NOMO-1 (cell line): Measurements from ENCODE around the gene KLK10.
"Not testable (repeated sequence)": the region's sequence is repeated elsewhere in the genome, so short reads cannot be mapped to it uniquely, and the experiment has no call there.

ENCODE experiments used
- DNase-seq, 2 experiments: peaks; one replicate each; lab custom pipeline; 2025; ENCODE audit not compliant: unreplicated experiment in 2 of 2; lab: John Stamatoyannopoulos, UW

The KLK10 gene

DNA sequence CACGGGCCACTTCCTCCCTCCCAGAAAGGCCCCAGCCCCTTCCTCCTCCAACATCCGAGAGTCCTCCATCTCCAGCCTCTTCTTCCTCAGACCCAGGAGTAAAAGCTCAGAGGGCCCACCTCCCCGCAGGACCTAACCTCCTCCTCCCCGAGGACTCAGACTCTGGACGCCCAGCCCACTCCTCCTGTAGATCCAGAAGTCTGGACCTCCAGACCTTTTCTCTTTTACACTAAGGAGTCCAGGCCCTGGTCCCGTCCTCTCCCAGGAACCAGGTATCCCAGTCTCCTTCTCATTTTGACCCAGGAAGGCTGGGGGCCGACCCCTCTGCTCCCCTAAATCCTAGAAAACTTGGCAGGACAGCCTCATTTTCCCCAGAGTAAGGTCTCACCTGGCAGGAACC is 16.2 kb downstream of the KLK10 start:
- no peak for DNase-seq

DNA sequence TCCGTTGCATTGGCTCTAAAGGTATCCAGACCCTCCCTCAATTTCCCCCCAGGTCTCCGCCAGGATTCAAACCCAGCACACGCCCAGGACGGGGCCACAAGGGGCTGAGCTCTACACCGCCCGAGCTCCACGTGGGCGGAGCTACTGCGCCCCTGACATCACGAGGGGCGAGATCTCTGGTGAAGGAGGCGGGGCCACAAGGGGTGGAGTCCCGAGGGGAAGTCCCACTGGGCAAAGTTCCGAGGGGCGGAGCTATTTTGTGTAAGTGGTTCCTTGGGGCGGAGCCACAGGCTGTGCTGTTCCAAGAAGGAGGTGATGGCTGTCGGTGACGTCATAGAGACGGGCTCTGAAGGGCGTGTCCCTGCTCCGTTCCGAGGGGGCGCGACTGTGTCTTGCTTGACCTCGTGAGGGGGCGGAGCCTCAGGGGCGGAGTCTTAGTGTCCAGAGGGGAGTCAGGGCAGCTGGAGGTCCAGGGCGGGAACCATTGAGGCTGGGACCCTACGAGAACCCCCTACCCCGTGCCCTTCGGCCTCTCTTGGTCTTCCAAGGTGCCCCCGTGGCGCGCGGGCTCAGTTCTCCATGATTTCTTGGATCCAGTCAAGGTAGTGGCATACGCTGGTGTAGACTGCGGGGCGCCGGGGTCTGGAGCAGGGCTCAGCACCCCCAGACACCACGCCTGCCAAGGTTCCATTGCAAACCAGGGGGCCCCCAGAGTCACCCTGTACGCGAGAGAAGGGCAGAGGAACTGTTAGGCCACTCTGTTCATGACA is 16.8 kb downstream of the KLK10 start:
- DNase-seq, result no peak

DNA sequence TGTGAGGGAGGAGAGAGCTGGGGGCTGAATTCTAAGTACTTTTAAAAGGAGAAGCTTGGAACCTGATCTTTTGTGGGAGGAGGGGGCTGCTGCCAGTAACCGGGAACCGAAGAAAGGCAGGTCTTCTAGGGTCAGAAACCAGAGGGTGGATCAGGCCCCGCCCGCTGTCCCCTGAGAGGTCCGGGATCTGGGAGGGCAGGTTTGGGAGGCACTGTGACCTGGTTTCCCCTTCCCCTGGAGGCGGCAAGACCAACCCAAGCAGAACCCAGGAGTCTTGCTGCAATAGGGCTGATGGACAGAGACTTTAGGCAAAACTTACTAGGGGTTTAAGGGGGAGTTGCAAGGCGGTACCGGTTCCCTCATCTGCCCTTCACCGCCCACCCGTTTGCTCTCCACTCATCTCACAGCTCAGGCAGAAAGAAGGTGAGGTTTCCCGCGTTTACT is 17.4 kb downstream of the KLK10 start:
- no peak for DNase-seq

DNA sequence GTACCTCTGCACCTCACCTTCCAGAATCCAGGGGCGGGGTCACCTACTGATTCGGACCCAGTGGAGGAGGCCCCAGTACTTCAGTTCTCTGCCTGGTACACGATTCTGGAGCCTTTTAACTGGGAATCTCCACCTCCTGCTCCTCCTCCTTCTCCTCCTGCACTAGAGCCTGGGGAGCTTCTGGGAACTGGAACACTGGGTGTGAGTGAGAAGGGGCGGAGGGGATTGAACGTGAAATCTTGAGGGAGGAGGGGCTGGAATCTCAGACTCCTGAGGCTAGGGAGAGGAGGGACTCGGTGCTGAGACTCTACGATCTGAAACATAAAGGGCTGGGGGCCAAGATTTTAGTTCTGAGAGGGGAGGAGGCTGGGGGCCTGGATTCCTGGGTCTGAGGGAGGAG is 18.0 kb downstream of the KLK10 start, which contains the start of gene KLK8:
Gene KLK8 (minus strand): TSS at position 90 of the 400 bp plus-strand sequence. CDS start 437 bp downstream, outside the sequence.
- DNase-seq, result no peak

DNA sequence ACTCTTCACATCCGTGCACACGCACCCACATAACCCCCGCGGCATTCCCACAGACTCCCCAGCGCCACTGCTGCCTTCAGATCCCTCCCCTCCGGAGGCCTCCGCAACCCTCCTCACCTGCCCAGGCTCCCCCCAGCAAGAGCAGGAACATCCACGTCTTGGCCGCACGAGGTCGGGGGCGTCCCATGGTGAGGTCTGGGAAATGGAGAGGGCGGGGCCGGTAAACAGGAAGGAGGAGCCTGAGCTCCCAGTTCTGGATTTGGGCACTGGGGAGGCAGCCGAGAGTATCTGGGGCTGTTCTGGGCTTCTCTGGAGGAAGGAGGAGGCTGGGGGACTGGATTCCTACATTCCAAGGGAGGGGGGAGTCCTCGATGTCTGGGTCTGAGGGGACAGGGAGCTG is 18.5 kb downstream of the KLK10 start:
- DNase-seq, result no peak

DNA sequence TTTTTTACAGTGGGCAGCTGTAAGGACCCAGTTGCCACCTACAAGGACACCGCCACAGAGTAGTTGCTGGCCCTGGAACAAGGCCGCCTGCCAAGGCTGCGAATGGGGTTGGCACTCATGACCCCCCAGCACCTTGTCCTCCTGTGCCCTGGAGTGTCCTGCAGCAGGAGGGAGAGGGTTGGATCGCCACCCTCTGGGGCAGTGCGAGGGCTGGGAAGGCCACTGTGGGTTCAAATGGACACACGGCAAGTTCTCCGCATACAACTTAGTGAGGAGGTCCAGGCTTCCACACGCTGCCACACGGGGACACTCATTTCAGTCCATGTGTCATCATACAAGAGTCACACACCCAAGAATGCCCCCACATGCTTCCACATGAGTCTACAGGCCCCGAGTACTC is 19.1 kb downstream of the KLK10 start:
- DNase-seq, result no peak

DNA sequence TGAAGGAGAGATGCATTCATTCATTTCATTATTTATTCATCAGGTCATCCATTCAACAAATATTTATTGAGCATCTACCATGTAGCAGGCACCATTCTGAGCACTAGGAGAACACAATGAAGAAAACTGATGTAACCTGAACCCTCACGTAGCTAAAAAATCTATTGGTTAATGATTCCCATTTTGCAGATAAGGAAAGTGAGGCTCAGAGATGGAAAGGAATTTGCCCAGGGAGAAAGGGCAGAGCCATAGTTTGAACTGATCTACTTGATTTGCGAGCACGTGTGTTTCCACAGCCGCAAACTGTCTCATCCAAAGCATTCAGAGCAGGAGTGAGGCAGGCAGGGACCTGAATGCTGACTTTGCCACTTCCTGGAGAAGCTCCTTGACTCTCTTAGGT is 20.8 kb downstream of the KLK10 start:
- no peak for DNase-seq

DNA sequence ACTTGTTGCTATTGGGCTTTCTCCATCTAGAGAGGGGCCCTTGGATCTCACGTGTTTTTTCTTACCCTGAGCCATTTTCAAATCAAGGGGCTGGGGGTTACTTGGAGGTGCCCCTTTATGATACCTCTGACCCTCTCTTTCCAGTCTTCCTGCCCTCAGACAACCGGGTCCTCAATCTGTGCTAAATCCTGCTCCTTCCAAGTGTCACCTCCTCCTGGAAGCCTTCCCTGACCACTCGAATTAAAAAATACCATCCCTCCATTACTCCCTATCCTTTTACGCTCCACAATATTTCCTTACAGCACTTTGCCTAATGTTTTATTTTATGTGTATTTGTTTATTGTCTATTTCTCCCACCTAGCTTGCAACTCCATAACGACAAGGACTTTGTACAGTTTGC is 21.4 kb downstream of the KLK10 start:
- DNase-seq, result no peak

DNA sequence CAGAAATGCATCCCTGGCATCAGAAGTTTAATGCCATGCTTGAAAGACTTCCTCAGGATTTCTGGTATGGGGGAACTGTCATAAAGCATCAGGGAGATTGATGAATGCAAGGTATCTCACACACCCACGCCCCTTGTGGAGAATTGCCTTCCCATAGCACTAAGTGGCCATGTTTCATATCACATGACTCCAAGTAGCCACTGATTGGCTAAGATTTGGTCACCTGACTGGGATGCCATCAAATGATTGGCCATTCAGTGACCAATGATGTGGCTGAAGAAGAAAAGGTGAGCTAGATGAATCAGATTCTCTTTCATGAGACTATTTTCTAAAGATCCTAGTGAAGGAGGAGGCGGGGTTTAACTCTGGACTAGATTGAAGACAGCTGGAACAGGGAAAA is 25.4 kb downstream of the KLK10 start:
- no peak for DNase-seq

DNA sequence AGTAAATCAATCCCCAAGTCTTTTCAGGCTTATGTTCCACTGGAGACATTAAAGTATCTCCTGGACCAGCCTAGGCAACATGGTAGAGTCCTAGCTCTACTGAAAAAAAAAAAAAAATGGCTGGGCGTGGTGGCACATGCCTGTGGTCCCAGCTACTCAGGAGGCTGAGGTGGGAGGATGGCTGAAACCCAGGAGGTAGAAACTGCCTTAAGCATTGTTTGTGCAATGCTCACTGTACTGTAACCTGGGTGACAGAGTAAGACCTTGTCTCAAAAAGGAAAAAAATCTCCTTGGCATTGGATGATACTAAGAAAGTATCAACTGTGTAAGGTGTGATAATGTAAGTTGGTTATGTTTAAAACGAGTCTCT is 26.9 kb downstream of the KLK10 start:
- no peak for DNase-seq

DNA sequence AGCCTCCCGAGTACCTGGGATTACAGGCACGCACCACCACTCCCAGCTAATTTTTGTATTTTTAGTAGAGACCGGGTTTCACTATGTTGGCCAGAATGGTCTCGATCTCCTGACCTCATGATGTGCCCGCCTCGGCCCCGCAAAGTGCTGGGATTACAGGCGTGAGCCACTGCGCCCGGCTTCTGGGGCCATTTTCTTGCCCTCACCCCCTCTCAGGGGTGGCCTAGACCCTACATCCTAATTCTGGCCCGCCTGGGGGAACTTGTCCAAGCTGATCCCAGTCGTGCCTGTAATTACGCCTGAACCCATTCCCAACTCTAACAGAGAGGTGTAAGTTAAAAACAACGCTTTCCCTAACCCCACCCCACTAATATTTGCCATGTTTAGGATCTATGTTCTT is 35.1 kb downstream of the KLK10 start:
- DNase-seq, result not testable (repeated sequence)

DNA sequence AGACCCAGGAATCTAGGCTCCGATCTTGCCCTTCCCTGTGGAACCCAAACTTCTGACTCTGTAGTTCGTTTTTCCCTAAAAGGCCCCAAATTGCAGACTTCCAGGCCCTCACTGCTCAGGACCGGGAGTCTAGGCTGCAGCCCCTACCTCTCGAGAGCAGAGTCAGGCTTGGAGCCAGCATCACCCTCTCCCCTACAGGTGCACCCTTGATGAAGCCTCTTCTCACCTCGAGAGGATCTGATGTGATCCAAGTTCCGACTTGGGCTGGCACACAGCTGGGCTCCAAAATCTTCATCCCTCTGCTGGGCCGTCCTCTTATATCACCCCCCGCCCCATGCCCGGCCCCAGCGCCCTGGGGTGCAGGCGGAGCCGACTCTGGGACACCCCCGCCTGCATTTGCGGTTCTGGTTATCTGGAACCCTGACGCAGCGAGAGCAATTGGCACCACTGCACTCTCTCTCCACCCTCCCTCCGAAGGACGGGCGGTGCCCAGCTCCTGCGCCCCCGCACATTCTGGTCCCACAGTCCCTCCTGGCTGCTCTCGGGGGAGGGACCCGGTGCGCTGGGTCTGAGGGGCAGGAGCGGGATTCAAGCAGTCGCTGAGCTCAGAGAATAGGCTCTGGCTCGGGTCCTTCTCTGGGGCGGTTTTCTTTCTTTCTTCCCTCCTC is 35.8 kb downstream of the KLK10 start, which contains the start of gene KLK7:
Gene KLK7 (minus strand): TSS at position 293 of the 668 bp plus-strand sequence. CDS start 1,518 bp downstream, outside the sequence.
- DNase-seq, result no peak

DNA sequence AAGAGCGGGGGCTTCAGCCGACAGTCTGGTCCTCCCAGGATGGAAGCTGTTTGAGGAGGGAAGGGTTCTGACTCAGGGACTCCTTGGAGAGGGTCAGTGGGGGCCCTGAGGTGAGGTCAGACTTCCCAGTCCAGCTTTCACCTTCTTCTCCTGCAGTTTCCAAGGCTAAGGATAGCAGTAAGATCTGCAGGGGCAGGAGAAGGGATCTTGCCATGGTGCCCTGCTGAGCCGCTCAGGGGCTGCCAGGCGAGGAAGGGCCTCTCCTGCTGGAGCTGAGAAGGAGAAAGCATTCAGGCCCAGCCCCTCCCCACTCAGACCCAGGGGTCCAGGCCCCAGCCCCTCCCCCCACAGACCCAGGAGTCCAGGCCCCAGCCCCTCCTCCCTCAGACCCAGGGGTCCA is 37.3 kb downstream of the KLK10 start:
- no peak for DNase-seq

DNA sequence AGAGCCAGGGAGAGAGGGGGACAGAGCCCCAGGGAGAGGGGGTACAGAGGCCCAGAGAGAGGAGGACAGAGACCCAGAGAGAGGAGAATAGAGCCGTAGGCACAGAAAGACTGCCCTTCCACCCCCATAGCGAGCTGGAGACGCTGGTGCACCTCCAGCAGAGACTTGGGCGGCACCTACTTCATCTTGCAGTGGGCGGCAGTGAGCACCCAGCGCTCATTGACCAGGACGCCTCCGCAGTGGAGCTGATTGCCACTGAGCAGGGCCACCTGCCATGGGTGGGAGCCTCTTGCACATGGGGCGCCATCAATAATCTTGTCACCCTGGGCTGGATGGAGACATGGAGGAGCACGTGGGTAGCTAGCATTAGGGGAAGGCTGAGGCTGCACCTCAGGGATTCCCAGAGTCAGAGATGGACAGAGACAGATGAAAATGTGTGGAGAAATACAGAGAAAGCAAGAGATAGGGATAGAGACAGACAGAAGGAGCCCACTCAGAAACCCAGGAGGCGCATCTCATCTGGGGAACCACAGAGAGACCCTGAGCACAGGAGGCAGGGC is 37.8 kb downstream of the KLK10 start:
- no peak for DNase-seq

DNA sequence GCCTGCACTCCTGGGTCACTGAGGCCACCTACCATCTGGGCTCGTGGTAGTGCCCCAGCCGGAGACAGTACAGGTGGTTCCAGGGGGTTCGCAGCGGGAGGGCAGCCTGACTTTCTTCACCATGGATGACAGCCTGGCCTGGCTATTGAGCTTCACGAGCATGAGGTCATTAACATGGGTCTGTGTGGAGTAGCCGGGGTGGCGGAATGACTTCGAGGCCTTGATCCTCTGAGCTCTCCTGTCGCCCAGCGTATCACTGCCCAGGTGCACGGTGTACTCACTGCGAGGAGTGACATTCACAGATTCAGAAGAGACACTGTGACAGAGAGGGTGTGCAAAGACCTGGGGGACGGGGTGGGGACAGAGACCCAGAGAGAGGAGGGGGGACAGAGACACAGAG is 39.3 kb downstream of the KLK10 start:
- DNase-seq, result no peak

DNA sequence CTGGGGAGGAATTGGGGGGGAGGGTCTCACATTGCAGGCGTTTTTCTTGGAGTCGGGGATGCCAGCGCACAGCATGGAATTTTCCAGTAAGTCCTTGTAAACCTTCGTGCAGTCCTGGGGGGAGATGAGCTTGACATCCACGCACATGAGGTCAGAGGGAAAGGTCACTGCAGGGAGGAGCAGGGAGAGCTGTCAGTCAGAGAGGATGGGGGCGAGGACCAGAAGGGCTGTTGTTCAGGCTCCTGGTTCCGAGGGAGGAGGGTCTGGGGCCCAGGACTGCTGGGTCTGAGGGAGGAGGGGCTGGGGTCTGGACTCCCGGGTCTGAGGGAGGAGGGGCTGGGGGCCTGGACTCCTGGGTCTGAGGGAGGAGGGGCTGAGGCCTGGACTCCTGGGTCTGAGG is 39.8 kb downstream of the KLK10 start:
- DNase-seq, result no peak

DNA sequence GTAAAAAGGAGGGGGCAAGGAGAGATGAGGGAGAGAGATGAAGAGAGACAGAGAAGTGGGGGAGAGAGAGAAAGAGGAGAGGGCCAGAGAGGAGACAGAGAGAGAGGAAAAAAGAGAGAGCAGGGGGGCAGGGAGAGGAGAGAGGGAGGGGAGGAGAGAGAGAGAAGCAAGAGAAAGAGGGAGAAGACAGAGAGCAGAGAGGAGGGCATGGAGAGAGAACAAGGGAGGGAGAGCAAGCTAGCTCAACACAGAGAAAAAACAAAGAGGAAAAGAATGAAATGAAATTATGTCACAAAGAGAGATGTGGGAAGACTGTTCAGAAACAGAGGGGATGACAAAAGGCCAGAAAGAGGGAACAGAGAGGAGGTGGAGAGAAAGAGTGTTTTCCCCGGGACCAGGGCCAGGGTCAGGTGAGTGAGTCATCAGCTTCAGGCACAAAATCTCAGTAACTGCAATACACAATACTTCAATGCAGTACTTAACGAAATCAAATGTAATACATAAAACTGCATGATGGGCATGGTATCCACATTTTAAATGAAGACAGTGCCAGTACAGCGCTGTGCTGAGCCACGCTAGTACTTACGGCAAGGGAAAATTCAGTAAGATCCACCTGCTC is 40.6 kb downstream of the KLK10 start:
- no peak for DNase-seq

DNA sequence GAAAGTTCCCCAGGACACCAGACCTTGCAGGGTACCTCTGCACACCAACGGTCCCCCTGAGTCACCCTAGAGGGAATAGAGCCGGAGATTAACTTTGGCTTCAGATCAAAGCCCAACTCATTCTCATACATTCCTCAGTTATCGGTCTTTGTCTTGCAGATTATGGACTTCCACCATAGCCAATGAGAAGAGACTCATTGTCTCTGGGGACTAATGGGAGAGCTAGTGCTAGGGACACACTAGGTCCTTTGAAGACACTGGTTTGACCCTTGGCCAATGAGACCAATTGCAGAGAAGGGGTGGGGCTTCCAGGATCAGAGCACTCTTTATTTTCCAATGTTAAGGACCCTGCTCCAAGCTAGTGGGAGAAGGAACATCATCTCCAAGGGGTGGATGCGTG is 41.9 kb downstream of the KLK10 start:
- DNase-seq, result no peak

DNA sequence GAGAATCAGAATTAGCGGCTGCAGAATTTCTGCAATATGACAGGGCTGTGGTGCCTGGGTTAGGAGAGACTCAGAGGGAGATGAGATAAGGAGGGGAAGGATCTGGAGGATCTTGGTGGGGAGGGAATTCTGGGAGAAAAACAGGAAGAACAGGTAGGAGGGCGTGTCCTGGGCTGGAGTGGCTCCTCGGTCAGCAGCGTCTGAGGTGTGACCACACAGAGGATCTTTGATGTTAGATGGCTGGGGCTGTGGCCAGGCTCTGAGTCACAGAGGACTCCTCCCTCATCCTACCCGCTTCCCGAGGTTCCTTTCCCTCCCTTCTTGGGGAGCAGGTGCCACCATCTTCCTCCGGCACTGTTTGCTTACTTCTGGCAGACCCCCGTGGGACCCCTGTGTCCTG is 43.7 kb downstream of the KLK10 start:
- DNase-seq, result no peak

DNA sequence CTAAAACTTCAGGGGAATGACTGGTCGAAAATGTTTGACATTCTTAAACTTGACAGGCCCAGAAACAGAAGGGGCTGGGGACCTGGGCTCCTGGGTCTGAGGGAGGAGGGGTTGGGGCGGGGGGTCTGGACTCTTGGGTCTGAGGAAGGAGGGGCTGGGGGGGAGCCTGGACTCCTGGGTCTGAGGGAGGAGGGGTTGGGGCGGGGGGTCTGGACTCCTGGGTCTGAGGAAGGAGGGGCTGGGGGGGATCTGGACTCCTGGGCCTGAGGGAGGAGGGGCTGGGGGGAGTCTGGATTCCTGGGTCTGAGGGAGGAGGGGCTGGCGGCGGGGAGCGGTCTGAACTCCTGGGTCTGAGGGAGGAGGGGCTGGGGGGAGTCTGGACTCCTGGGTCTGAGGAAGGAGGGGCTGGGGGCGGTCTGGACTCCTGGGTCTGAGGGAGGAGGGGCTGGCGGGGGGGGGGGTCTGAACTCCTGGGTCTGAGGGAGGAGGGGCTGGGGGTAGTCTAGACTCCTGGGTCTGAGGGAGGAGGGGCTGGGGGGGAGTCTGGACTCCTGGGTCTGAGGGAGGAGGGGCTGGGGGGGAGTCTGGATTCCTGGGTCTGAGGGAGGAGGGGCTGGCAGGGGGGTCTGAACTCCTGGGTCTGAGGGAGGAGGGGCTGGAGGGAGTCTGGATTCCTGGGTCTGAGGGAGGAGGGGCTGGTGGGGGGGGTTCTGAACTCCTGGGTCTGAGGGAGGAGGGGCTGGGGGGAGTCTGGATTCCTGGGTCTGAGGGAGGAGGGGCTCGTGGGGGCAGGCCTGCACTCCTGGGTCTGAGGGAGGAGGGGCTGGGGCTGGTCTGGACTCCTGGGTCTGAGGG is 44.6 kb downstream of the KLK10 start:
- DNase-seq, result no peak
